GM23338 (cell line): ENCODE results near the gene PCNX1. TPM values are rescaled to one million over a fixed set of nuclear protein-coding genes. Genes with fewer than 3 reads are reported as not detected.

Experiments used
- ATAC-seq: fragments of 200-7000 bp; cut with Tn5 transposase; 3 replicates; pipeline ENCODE4 v1.9.1; 2020
- DNase-seq: peaks from one replicate; pipeline ENCODE4 v3.0.0-alpha.2; 2015; ENCODE audit warnings: low spot score
- H2AFZ ChIP-seq: fragments of 200-600 bp; sonication (generic); 2 replicates; pipeline ENCODE4 v1.8.0; 2016; ENCODE audit warnings: antibody characterized with exemption, mild to moderate bottlenecking, moderate library complexity
- H3F3A ChIP-seq: fragments of 200-600 bp; sonication (generic); replicated peaks from 2 replicates; pipeline ENCODE4 v1.8.0; 2017; ENCODE audit warnings: antibody characterized with exemption, mixed run types, low read depth
- H3K27ac ChIP-seq: fragments of 200-600 bp; sonication (generic); 2 replicates; pipeline ENCODE4 v1.6.1; 2016; ENCODE audit warnings: low read depth
- H3K27me3 ChIP-seq: fragments of 200-600 bp; sonication (generic); 2 replicates; pipeline ENCODE4 v1.8.0; 2016; ENCODE audit warnings: mild to moderate bottlenecking, mixed run types, moderate library complexity; ENCODE audit not compliant: insufficient read depth
- H3K36me3 ChIP-seq: fragments of 200-600 bp; sonication (generic); 2 replicates; pipeline ENCODE4 v1.8.0; 2016; ENCODE audit warnings: mild to moderate bottlenecking; ENCODE audit not compliant: insufficient read depth
- H3K4me1 ChIP-seq: fragments of 200-600 bp; sonication (generic); 2 replicates; pipeline ENCODE4 v1.8.0; 2016; ENCODE audit warnings: mild to moderate bottlenecking, moderate library complexity; ENCODE audit not compliant: insufficient read depth
- H3K4me2 ChIP-seq: fragments of 200-600 bp; sonication (generic); 2 replicates; pipeline ENCODE4 v1.7.1; 2017; ENCODE audit warnings: mixed run types
- H3K4me3 ChIP-seq: fragments of 200-600 bp; sonication (generic); 2 replicates; pipeline ENCODE4 v1.6.1; 2016; ENCODE audit warnings: mixed run types
- H3K79me2 ChIP-seq: fragments of 200-600 bp; sonication (generic); replicated peaks from 2 replicates; pipeline ENCODE4 v1.8.0; 2017; ENCODE audit warnings: mild to moderate bottlenecking; ENCODE audit not compliant: insufficient read depth
- H3K9me2 ChIP-seq: fragments of 200-600 bp; sonication (generic); 2 replicates; pipeline ENCODE4 v1.8.0; 2017; ENCODE audit not compliant: insufficient read depth
- H4K20me1 ChIP-seq: fragments of 200-600 bp; sonication (generic); replicated peaks from 2 replicates; pipeline ENCODE4 v1.8.0; 2017; ENCODE audit warnings: mild to moderate bottlenecking; ENCODE audit not compliant: insufficient read depth
- H3K27ac Mint-ChIP-seq: 2 replicates; pipeline ENCODE4 v1.8.0; 2020; ENCODE audit warnings: inconsistent platforms, mild to moderate bottlenecking, moderate library complexity, mixed read lengths
- H3K27me3 Mint-ChIP-seq: 3 replicates; pipeline ENCODE4 v1.8.0; 2022; ENCODE audit warnings: low read depth, mild to moderate bottlenecking, moderate library complexity, mixed read lengths, inconsistent platforms; ENCODE audit not compliant: insufficient read depth, poor library complexity
- H3K36me3 Mint-ChIP-seq: 3 replicates; pipeline ENCODE4 v1.8.0; 2021; ENCODE audit warnings: low read depth, mild to moderate bottlenecking, inconsistent platforms, moderate library complexity, mixed read lengths
- H3K4me1 Mint-ChIP-seq: 3 replicates; pipeline ENCODE4 v1.8.0; 2020; ENCODE audit warnings: mild to moderate bottlenecking, inconsistent platforms, mixed read lengths
- H3K4me3 Mint-ChIP-seq: 3 replicates; pipeline ENCODE4 v1.8.0; 2021; ENCODE audit warnings: moderate library complexity, mild to moderate bottlenecking, inconsistent platforms, mixed read lengths
- H3K9me3 Mint-ChIP-seq: 3 replicates; pipeline ENCODE4 v1.8.0; 2020; ENCODE audit warnings: moderate library complexity, mild to moderate bottlenecking, inconsistent platforms, mixed read lengths
- CREB1 ChIP-seq: fragments of 250-450 bp; sonication (Bioruptor Pico); IDR thresholded peaks from 2 replicates; pipeline ENCODE4 v1.5.0; 2020; ENCODE audit warnings: low read depth, mild to moderate bottlenecking, moderate library complexity
- EZH2 ChIP-seq: fragments of 200-600 bp; sonication (generic); IDR thresholded peaks from one replicate; pipeline ENCODE4 v1.8.0; 2017; ENCODE audit warnings: antibody characterized with exemption, mild to moderate bottlenecking, low read depth; ENCODE audit not compliant: unreplicated experiment
- EZH2phosphoT487 ChIP-seq: fragments of 200-600 bp; sonication (generic); IDR thresholded peaks from one replicate; pipeline ENCODE4 v1.8.1; 2018; ENCODE audit warnings: antibody characterized with exemption; ENCODE audit not compliant: unreplicated experiment
- NANOG ChIP-seq: IDR thresholded peaks from 2 replicates; pipeline ENCODE4 v1.6.1; 2016; ENCODE audit warnings: antibody characterized with exemption, borderline replicate concordance
- STAT1 ChIP-seq: IDR thresholded peaks from one replicate; pipeline ENCODE4 v1.6.1; 2016; ENCODE audit warnings: antibody characterized with exemption; ENCODE audit not compliant: unreplicated experiment
- ZNF114 ChIP-seq: fragments of 250-450 bp; sonication (Bioruptor Pico); IDR thresholded peaks from 2 replicates; pipeline ENCODE4 v1.5.0; 2020; ENCODE audit warnings: mild to moderate bottlenecking, moderate library complexity
- ZNF331 ChIP-seq: fragments of 250-450 bp; sonication (Bioruptor Pico); IDR thresholded peaks from 2 replicates; pipeline ENCODE4 v1.5.0; 2020; ENCODE audit warnings: low read depth, mild to moderate bottlenecking, moderate library complexity
- polyA plus RNA-seq: library from polyadenylated mRNA; unstranded; fragments of >200 nt; fragmentation: Nextera tagmentation; extraction: Ambion mirVana; gene quantifications from 2 replicates; pipeline ENCODE4 v1.2.1, GENCODE V29; 2016
- total RNA-seq: library from RNA; depleted of rRNA; stranded (reverse); fragments of >200 nt; shearing (Covaris generic); gene quantifications from 2 replicates; pipeline ENCODE4 v1.2.3, GENCODE V29; 2014
- TF ChIP-seq, protein P1 (sequence below), 2 experiments: fragments of 200-600 bp in 1 of 2; sonication (generic) in 1 of 2; conservative IDR thresholded peaks; 2 replicates each; pipeline versions ENCODE4 v1.5.1 to v1.6.1; 2016 to 2017; ENCODE audit warnings: antibody characterized with exemption in 2 of 2, low read depth in 2 of 2, mild to moderate bottlenecking in 2 of 2, moderate library complexity in 1 of 2
- TF ChIP-seq, protein P2 (sequence below): fragments of 250-450 bp; sonication (Bioruptor Pico); IDR thresholded peaks from 2 replicates; pipeline ENCODE4 v1.5.0; 2020; ENCODE audit warnings: mild to moderate bottlenecking, moderate library complexity
- TF ChIP-seq, protein P3 (sequence below): IDR thresholded peaks from one replicate; pipeline ENCODE4 v1.6.1; 2018; ENCODE audit warnings: antibody characterized with exemption; ENCODE audit not compliant: unreplicated experiment

Gene PCNX1
- total and polyA plus RNA-seq, 2 experiments from 2014 or later, result 19.4 to 53.1 TPM

DNA sequence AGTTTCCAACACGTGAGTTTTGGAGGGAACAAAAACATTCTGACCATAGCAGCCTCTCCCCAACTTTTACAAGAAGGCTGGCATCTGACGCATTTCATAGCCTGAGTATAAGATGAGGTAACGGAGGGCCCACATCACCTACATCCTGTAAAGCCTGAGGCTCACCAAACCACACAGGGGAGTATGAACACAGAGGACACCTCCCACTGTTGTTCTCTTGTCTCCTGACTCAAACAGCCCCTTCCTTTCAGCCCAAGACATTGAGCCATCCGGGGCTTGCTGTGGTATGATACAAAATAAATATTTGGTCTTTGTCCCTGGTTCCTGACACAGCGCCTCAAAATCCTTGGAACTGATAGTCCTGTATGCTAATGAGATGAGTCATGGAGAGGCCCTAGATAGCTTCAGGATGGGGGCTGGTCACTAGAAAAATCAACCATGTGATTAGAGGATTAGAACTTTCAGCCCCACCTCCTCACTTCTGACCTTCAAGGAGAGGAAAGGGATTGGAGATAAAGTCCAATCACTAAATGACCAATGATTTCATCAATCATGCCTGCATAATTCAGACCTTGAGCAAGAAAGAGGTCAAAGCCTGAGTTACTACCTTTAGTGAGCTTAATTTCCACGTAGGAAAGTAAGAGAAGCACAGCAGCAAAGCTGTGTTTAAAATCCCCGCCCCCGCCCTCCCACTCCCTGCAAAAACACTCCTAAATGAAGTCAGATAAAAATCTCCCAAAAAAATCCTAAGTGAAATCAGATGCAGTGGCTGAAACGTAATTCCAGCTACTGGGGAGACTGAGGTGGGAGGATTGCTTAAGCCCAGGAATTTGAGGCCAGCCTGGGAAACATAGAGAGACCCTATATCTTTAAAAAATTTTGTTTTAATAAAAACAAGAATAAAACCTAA is 236.4 kb downstream of the PCNX1 start:
- Mint-ChIP-seq H3K27ac (no peak overlapping the region), H3K4me3 (no peak overlapping the region), H3K9me3 (peaks cover 19% of the 10 kb centered on the region), H3K36me3 (peaks cover 9% of the 10 kb centered on the region; the same call in 2 of the 3 replicates), H3K27me3 (peaks cover 7% of the 10 kb centered on the region), H3K4me1 (peaks cover 9% of the 10 kb centered on the region; the same call in 2 of the 3 replicates)
- no peak for ATAC-seq
- no peaks in the 10 kb centered on the region for H3K4me1 ChIP-seq
- H3K79me2 ChIP-seq, result no peaks in the 10 kb centered on the region
- H3K27me3 ChIP-seq, result no peaks in the 10 kb centered on the region
- H3K9me2 ChIP-seq, result no peaks in the 10 kb centered on the region
- H3K36me3 ChIP-seq, result no peaks in the 10 kb centered on the region
- H4K20me1 ChIP-seq, result no peaks in the 10 kb centered on the region
- H3K4me3 ChIP-seq, result no peak overlapping the region
- H3K27ac ChIP-seq, result no peak overlapping the region
- peak overlapping the region; percentile 81; the same call in 1 of the 2 replicates for H2AFZ ChIP-seq
- no peak overlapping the region for H3K4me2 ChIP-seq
- no peak for DNase-seq
- TF ChIP-seq, protein P1, sequence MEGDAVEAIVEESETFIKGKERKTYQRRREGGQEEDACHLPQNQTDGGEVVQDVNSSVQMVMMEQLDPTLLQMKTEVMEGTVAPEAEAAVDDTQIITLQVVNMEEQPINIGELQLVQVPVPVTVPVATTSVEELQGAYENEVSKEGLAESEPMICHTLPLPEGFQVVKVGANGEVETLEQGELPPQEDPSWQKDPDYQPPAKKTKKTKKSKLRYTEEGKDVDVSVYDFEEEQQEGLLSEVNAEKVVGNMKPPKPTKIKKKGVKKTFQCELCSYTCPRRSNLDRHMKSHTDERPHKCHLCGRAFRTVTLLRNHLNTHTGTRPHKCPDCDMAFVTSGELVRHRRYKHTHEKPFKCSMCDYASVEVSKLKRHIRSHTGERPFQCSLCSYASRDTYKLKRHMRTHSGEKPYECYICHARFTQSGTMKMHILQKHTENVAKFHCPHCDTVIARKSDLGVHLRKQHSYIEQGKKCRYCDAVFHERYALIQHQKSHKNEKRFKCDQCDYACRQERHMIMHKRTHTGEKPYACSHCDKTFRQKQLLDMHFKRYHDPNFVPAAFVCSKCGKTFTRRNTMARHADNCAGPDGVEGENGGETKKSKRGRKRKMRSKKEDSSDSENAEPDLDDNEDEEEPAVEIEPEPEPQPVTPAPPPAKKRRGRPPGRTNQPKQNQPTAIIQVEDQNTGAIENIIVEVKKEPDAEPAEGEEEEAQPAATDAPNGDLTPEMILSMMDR (conservative IDR thresholded peaks at IDR 0.05; ENCODE audit: low read depth in 2 of 2), result no peak
- no peak for TF ChIP-seq EZH2phosphoT487
- TF ChIP-seq ZNF331 (CRISPR knock-in tag), result no peak
- no peak for TF ChIP-seq ZNF114 (CRISPR knock-in tag)
- TF ChIP-seq, protein P2, sequence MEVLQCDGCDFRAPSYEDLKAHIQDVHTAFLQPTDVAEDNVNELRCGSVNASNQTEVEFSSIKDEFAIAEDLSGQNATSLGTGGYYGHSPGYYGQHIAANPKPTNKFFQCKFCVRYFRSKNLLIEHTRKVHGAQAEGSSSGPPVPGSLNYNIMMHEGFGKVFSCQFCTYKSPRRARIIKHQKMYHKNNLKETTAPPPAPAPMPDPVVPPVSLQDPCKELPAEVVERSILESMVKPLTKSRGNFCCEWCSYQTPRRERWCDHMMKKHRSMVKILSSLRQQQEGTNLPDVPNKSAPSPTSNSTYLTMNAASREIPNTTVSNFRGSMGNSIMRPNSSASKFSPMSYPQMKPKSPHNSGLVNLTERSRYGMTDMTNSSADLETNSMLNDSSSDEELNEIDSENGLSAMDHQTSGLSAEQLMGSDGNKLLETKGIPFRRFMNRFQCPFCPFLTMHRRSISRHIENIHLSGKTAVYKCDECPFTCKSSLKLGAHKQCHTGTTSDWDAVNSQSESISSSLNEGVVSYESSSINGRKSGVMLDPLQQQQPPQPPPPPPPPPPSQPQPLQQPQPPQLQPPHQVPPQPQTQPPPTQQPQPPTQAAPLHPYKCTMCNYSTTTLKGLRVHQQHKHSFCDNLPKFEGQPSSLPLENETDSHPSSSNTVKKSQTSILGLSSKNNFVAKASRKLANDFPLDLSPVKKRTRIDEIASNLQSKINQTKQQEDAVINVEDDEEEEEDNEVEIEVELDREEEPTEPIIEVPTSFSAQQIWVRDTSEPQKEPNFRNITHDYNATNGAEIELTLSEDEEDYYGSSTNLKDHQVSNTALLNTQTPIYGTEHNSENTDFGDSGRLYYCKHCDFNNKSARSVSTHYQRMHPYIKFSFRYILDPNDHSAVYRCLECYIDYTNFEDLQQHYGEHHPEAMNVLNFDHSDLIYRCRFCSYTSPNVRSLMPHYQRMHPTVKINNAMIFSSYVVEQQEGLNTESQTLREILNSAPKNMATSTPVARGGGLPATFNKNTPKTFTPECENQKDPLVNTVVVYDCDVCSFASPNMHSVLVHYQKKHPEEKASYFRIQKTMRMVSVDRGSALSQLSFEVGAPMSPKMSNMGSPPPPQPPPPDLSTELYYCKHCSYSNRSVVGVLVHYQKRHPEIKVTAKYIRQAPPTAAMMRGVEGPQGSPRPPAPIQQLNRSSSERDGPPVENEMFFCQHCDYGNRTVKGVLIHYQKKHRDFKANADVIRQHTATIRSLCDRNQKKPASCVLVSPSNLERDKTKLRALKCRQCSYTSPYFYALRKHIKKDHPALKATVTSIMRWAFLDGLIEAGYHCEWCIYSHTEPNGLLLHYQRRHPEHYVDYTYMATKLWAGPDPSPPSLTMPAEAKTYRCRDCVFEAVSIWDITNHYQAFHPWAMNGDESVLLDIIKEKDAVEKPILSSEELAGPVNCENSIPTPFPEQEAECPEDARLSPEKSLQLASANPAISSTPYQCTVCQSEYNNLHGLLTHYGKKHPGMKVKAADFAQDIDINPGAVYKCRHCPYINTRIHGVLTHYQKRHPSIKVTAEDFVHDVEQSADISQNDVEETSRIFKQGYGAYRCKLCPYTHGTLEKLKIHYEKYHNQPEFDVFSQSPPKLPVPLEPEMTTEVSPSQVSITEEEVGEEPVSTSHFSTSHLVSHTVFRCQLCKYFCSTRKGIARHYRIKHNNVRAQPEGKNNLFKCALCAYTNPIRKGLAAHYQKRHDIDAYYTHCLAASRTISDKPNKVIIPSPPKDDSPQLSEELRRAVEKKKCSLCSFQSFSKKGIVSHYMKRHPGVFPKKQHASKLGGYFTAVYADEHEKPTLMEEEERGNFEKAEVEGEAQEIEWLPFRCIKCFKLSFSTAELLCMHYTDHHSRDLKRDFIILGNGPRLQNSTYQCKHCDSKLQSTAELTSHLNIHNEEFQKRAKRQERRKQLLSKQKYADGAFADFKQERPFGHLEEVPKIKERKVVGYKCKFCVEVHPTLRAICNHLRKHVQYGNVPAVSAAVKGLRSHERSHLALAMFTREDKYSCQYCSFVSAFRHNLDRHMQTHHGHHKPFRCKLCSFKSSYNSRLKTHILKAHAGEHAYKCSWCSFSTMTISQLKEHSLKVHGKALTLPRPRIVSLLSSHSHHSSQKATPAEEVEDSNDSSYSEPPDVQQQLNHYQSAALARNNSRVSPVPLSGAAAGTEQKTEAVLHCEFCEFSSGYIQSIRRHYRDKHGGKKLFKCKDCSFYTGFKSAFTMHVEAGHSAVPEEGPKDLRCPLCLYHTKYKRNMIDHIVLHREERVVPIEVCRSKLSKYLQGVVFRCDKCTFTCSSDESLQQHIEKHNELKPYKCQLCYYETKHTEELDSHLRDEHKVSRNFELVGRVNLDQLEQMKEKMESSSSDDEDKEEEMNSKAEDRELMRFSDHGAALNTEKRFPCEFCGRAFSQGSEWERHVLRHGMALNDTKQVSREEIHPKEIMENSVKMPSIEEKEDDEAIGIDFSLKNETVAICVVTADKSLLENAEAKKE (CRISPR knock-in tag), result no peak
- no peak for TF ChIP-seq EZH2
- no peak for TF ChIP-seq NANOG
- TF ChIP-seq CREB1 (CRISPR knock-in tag), result no peak
- no peak for TF ChIP-seq STAT1
- TF ChIP-seq, protein P3, sequence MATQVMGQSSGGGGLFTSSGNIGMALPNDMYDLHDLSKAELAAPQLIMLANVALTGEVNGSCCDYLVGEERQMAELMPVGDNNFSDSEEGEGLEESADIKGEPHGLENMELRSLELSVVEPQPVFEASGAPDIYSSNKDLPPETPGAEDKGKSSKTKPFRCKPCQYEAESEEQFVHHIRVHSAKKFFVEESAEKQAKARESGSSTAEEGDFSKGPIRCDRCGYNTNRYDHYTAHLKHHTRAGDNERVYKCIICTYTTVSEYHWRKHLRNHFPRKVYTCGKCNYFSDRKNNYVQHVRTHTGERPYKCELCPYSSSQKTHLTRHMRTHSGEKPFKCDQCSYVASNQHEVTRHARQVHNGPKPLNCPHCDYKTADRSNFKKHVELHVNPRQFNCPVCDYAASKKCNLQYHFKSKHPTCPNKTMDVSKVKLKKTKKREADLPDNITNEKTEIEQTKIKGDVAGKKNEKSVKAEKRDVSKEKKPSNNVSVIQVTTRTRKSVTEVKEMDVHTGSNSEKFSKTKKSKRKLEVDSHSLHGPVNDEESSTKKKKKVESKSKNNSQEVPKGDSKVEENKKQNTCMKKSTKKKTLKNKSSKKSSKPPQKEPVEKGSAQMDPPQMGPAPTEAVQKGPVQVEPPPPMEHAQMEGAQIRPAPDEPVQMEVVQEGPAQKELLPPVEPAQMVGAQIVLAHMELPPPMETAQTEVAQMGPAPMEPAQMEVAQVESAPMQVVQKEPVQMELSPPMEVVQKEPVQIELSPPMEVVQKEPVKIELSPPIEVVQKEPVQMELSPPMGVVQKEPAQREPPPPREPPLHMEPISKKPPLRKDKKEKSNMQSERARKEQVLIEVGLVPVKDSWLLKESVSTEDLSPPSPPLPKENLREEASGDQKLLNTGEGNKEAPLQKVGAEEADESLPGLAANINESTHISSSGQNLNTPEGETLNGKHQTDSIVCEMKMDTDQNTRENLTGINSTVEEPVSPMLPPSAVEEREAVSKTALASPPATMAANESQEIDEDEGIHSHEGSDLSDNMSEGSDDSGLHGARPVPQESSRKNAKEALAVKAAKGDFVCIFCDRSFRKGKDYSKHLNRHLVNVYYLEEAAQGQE, result no peak
- no peaks in the 10 kb centered on the region for H3F3A ChIP-seq
